K562 (cell line): ENCODE results near the gene PIGL. TPM values are rescaled to one million over a fixed set of nuclear protein-coding genes. Genes with fewer than 3 reads are reported as not detected.
A peak's percentile ranks its signal among the peaks of the same experiment; 100 is the strongest.

Experiments
- ATAC-seq: fragments of 200-7000 bp; cut with Tn5 transposase; 3 replicates; pipeline ENCODE4 v1.9.1; 2020; ENCODE audit warnings: moderate library complexity
- BruUV-seq: library from RNA; stranded (reverse); fragments of 400-500 nt; replicated peaks from 2 replicates; lab custom pipeline; 2021; lab: Mats Ljungman, UMichigan
- CTCF ChIA-PET: fragments of 300-600 bp; formaldehyde crosslinking; extraction: SDS; loops from one replicate; lab custom pipeline; 2021; ENCODE audit warnings: low intra/inter-chr PET ratio; lab: Yijun Ruan, JAX
- POLR2A ChIA-PET: fragments of 300-600, 350-650 bp; sonication (Branson Sonifier 250); formaldehyde crosslinking; extraction: SDS; loops from one replicate; lab custom pipeline; 2021; ENCODE audit warnings: antibody characterized with exemption, inconsistent platforms; lab: Yijun Ruan, JAX
- DNase-seq, 4 experiments: peaks; one replicate each; pipeline versions ENCODE4 v3.0.0 to v3.0.0-alpha.2; 2011 to 2018; ENCODE audit warnings: low spot score in 3 of 4, mixed read lengths in 3 of 4; ENCODE audit errors: extremely low read depth in 1 of 4
- FAIRE-seq: peaks from 2 replicates; lab custom pipeline; 2011; peaks lifted over from hg19 to GRCh38; lab: Jason Lieb, UNC
- H2AFZ ChIP-seq: 2 replicates; pipeline ENCODE4 v1.6.0; 2011; ENCODE audit warnings: low read depth, low read length, control low read depth, inconsistent platforms
- H3K27ac ChIP-seq: fragments of 200-600 bp; 3 replicates; pipeline ENCODE4 v1.8.0; 2011; ENCODE audit warnings: low read depth, mild to moderate bottlenecking, control low read depth, inconsistent platforms, low read length, moderate library complexity, mixed read lengths; ENCODE audit errors: extremely low read depth
- H3K27me3 ChIP-seq, 2 experiments: fragments of 300-600 bp in 1 of 2; 2 replicates in 1 of 2; 3 replicates in 1 of 2; pipeline versions ENCODE4 v1.6.0 to v1.8.0; 2011; ENCODE audit warnings: inconsistent platforms in 2 of 2, low read length in 2 of 2, mild to moderate bottlenecking in 1 of 2, mixed read lengths in 1 of 2, moderate library complexity in 1 of 2; ENCODE audit not compliant: control insufficient read depth in 2 of 2, insufficient read depth in 2 of 2
- H3K36me3 ChIP-seq: fragments of 300-600 bp; 3 replicates; pipeline ENCODE4 v1.8.0; 2011; ENCODE audit warnings: mild to moderate bottlenecking, low read length, inconsistent platforms; ENCODE audit not compliant: control insufficient read depth, insufficient read depth
- H3K4me1 ChIP-seq, 2 experiments: fragments of 200-600 bp in 1 of 2; replicated peaks in 1 of 2; 2 replicates in 1 of 2; 3 replicates in 1 of 2; pipeline versions ENCODE4 v1.5.1 to v1.8.0; 2011; ENCODE audit warnings: inconsistent platforms in 2 of 2, low read length in 2 of 2, mild to moderate bottlenecking in 1 of 2, mixed read lengths in 1 of 2, moderate library complexity in 1 of 2; ENCODE audit not compliant: control insufficient read depth in 2 of 2, insufficient read depth in 2 of 2
- H3K4me2 ChIP-seq: 2 replicates; pipeline ENCODE4 v1.6.1; 2011; ENCODE audit warnings: low read length, control low read depth, inconsistent platforms, mixed read lengths; ENCODE audit not compliant: insufficient read depth
- H3K4me3 ChIP-seq: fragments of 200-600 bp; sonication (generic), shearing (Covaris generic); 2 replicates; pipeline ENCODE4 v1.5.1; 2016; ENCODE audit warnings: control low read depth, inconsistent platforms
- H3K79me2 ChIP-seq: fragments of 200-600 bp; 3 replicates; pipeline ENCODE4 v1.8.0; 2011; ENCODE audit warnings: low read length, inconsistent platforms; ENCODE audit not compliant: control insufficient read depth, insufficient read depth
- H3K9ac ChIP-seq, 2 experiments: 2 replicates each; pipeline versions ENCODE4 v1.6.0 to v1.6.1; 2011; ENCODE audit warnings: low read depth in 2 of 2, low read length in 2 of 2, control low read depth in 1 of 2, inconsistent platforms in 1 of 2, mild to moderate bottlenecking in 1 of 2, mixed read lengths in 1 of 2; ENCODE audit not compliant: insufficient read depth in 1 of 2
- H3K9me1 ChIP-seq: one replicate; pipeline ENCODE4 v1.6.0; 2011; ENCODE audit warnings: inconsistent platforms, mild to moderate bottlenecking, low read length, moderate library complexity; ENCODE audit not compliant: control insufficient read depth, insufficient read depth
- H3K9me3 ChIP-seq: replicated peaks from 2 replicates; pipeline ENCODE4 v1.5.1; 2011; ENCODE audit warnings: low read depth, low read length, inconsistent platforms; ENCODE audit not compliant: control insufficient read depth, insufficient read depth
- H4K20me1 ChIP-seq: replicated peaks from 2 replicates; pipeline ENCODE4 v1.6.1; 2011; ENCODE audit warnings: low read length, inconsistent platforms, mixed read lengths; ENCODE audit not compliant: control insufficient read depth, insufficient read depth
- BCL6 ChIP-seq: fragments of 250-450 bp; sonication (Bioruptor Pico); IDR thresholded peaks from 2 replicates; pipeline ENCODE4 v1.4.0; 2020
- EHMT2 ChIP-seq: fragments of 450-650 bp; IDR thresholded peaks from 2 replicates; pipeline ENCODE4 v1.6.1; 2018; ENCODE audit warnings: antibody characterized with exemption
- GATA2 ChIP-seq: sonication (generic); formaldehyde crosslinking; IDR thresholded peaks from 2 replicates; pipeline ENCODE4 v1.4.0; 2020; ENCODE audit warnings: mild to moderate bottlenecking, missing genetic modification reagents
- GTF2A2 ChIP-seq: IDR thresholded peaks from 2 replicates; pipeline ENCODE4 v1.6.1; 2016; ENCODE audit warnings: mild to moderate bottlenecking, missing genetic modification characterization, missing compliant biosample characterization
- KLF6 ChIP-seq: fragments of 250-450 bp; sonication (Bioruptor Pico); IDR thresholded peaks from 2 replicates; pipeline ENCODE4 v1.4.0; 2020; ENCODE audit warnings: mild to moderate bottlenecking, moderate library complexity, borderline replicate concordance
- MTA1 ChIP-seq: fragments of 450-650 bp; IDR thresholded peaks from 2 replicates; pipeline ENCODE4 v1.6.1; 2017; ENCODE audit warnings: borderline replicate concordance
- MTA2 ChIP-seq: fragments of 450-650 bp; IDR thresholded peaks from 2 replicates; pipeline ENCODE4 v1.6.1; 2016; ENCODE audit warnings: low read depth
- NEUROD1 ChIP-seq: fragments of 150-350 bp; IDR thresholded peaks from 2 replicates; pipeline ENCODE4 v1.6.1; 2014; ENCODE audit warnings: borderline replicate concordance, low read length, low read depth; ENCODE audit not compliant: partially characterized antibody
- NONO ChIP-seq, 2 experiments: fragments of 200-400 bp in 1 of 2; fragments of 450-650 bp in 1 of 2; formaldehyde crosslinking in 1 of 2; IDR thresholded peaks; 2 replicates each; pipeline ENCODE4 v1.6.1; 2017; ENCODE audit warnings: low read depth in 2 of 2, mild to moderate bottlenecking in 2 of 2, moderate library complexity in 2 of 2, low read length in 1 of 2
- PML ChIP-seq: IDR thresholded peaks from 2 replicates; pipeline ENCODE4 v1.6.1; 2012; ENCODE audit warnings: low read length, inconsistent platforms
- RBM39 ChIP-seq: fragments of 200-400 bp; formaldehyde crosslinking; optimal IDR thresholded peaks from 2 replicates; pipeline ENCODE3; 2018; ENCODE audit warnings: low read depth, low read length
- RCOR1 ChIP-seq, 2 experiments: IDR thresholded peaks; 2 replicates each; pipeline ENCODE4 v1.6.1; 2012; ENCODE audit warnings: low read depth in 2 of 2, low read length in 2 of 2, borderline replicate concordance in 1 of 2, improper control_type of control experiment in 1 of 2
- SAP30 ChIP-seq: fragments of 200-600 bp; sonication (generic); IDR thresholded peaks from 2 replicates; pipeline ENCODE4 v1.6.1; 2012; ENCODE audit warnings: borderline replicate concordance, low read depth, mild to moderate bottlenecking, moderate library complexity, low read length, control low read depth, inconsistent platforms; ENCODE audit not compliant: insufficient read depth, poor library complexity, severe bottlenecking
- TEAD1 ChIP-seq, 2 experiments: fragments of 450-650 bp in 1 of 2; sonication (generic) in 1 of 2; formaldehyde crosslinking; IDR thresholded peaks; 2 replicates each; pipeline versions ENCODE4 v1.4.0 to v1.8.0; 2020 to 2022; ENCODE audit warnings: mild to moderate bottlenecking in 2 of 2, missing genetic modification reagents in 1 of 2
- ZNF175 ChIP-seq: fragments of 200-800 bp; sonication (Bioruptor generic); IDR thresholded peaks from 2 replicates; pipeline ENCODE4 v1.6.1; 2016; ENCODE audit warnings: low read depth, mild to moderate bottlenecking, missing genetic modification characterization, missing compliant biosample characterization
- ZNF316 ChIP-seq: fragments of 450-650 bp; IDR thresholded peaks from 2 replicates; pipeline ENCODE4 v1.6.1; 2016
- ZNF57 ChIP-seq: fragments of 450-650 bp; formaldehyde crosslinking; IDR thresholded peaks from 2 replicates; pipeline ENCODE4 v1.4.0; 2020; ENCODE audit warnings: mild to moderate bottlenecking, moderate library complexity
- in situ Hi-C: fragments of 300-500 bp; cut with MboI; formaldehyde crosslinking; loops from 4 replicates; pipeline ENCODE4 v1.15.0; 2018; ENCODE audit warnings: inconsistent platforms, mixed read lengths
- intact Hi-C: fragments of 100-400 bp; cut with micrococcal nuclease; formaldehyde crosslinking; loops from 2 replicates; pipeline ENCODE4 v1.14.2; 2022
- polyA plus RNA-seq, 8 experiments: library from polyadenylated mRNA; depleted of rRNA in 4 of 8; stranded (reverse) in 5 of 8; unstranded in 3 of 8; fragments of >200 nt; fragmentation: Nextera tagmentation in 2 of 8; fragmentation: Illumina TruSeq in 1 of 8; extraction: Ambion mirVana in 2 of 8; extraction: Trizol in 1 of 8; gene quantifications; 2 replicates each; pipeline versions ENCODE4 v1.2.1 to v1.2.3, GENCODE V29; 2011 to 2014; ENCODE audit warnings: inconsistent platforms in 1 of 8, missing spikeins in 1 of 8
- total RNA-seq, 7 experiments: library from RNA; depleted of rRNA in 6 of 7; stranded (reverse); fragments of >200 nt in 6 of 7; fragmentation: Illumina TruSeq in 2 of 7; extraction: Trizol in 2 of 7; gene quantifications; 2 replicates each; pipeline versions ENCODE4 v1.2.1 to v1.2.3, GENCODE V29; 2011 to 2021; ENCODE audit warnings: low replicate concordance in 1 of 7
- TF ChIP-seq, protein P1 (sequence below): fragments of 450-650 bp; IDR thresholded peaks from 2 replicates; pipeline ENCODE4 v1.6.1; 2017; ENCODE audit warnings: antibody characterized with exemption, mild to moderate bottlenecking
- TF ChIP-seq, protein P2 (sequence below): fragments of 250-450 bp; sonication (Bioruptor Pico); IDR thresholded peaks from 2 replicates; pipeline ENCODE4 v1.5.0; 2020; ENCODE audit warnings: mild to moderate bottlenecking, borderline replicate concordance

Gene PIGL
- total and polyA plus RNA-seq, 9 of the 15 experiments (the other 6 are each of a cell fraction or from before 2014, with no cell fraction given), result 19.9 to 55.3 (median 29.6) TPM

DNA sequence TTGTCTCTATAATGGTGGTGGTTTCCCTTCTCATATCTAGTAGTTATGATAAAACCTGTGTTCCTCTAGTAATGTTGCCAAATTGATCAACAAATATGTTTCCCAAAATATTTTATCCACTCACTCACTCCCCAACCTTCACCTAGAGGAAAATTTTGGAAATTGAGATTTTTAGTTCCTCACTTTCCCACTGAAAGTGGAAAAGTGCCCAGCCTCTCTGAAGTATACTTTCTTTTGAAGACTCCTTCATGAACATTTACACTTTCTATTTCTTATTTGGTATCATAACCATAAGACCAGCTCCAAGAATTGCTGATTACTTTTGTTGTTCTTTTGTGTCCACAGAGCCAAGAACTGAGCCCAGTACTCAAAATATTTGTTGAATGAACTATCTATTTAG, 141.4 kb downstream of the PIGL start:
- TF ChIP-seq NONO (IDR thresholded peaks at IDR 0.05; ENCODE audit: low read depth in 2 of 2, low read length in 1 of 2) (no peak), MTA1 (no peak), PML (no peak), SAP30 (no peak), RCOR1 (IDR thresholded peaks at IDR 0.05; ENCODE audit: borderline replicate concordance in 1 of 2, low read depth in 2 of 2, low read length in 2 of 2) (no peak), KLF6 (no peak), BCL6 (no peak), ZNF175 (CRISPR knock-in tag) (no peak), ZNF316 (no peak), EHMT2 (no peak), TEAD1 (CRISPR knock-in tag; IDR thresholded peaks at IDR 0.05) (no peak), GATA2 (no peak), RBM39 (no peak), GTF2A2 (tag) (no peak), MTA2 (no peak), ZNF57 (CRISPR knock-in tag) (no peak), NEUROD1 (no peak)
- TF ChIP-seq, protein P1, sequence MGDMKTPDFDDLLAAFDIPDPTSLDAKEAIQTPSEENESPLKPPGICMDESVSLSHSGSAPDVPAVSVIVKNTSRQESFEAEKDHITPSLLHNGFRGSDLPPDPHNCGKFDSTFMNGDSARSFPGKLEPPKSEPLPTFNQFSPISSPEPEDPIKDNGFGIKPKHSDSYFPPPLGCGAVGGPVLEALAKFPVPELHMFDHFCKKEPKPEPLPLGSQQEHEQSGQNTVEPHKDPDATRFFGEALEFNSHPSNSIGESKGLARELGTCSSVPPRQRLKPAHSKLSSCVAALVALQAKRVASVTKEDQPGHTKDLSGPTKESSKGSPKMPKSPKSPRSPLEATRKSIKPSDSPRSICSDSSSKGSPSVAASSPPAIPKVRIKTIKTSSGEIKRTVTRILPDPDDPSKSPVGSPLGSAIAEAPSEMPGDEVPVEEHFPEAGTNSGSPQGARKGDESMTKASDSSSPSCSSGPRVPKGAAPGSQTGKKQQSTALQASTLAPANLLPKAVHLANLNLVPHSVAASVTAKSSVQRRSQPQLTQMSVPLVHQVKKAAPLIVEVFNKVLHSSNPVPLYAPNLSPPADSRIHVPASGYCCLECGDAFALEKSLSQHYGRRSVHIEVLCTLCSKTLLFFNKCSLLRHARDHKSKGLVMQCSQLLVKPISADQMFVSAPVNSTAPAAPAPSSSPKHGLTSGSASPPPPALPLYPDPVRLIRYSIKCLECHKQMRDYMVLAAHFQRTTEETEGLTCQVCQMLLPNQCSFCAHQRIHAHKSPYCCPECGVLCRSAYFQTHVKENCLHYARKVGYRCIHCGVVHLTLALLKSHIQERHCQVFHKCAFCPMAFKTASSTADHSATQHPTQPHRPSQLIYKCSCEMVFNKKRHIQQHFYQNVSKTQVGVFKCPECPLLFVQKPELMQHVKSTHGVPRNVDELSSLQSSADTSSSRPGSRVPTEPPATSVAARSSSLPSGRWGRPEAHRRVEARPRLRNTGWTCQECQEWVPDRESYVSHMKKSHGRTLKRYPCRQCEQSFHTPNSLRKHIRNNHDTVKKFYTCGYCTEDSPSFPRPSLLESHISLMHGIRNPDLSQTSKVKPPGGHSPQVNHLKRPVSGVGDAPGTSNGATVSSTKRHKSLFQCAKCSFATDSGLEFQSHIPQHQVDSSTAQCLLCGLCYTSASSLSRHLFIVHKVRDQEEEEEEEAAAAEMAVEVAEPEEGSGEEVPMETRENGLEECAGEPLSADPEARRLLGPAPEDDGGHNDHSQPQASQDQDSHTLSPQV, result no peak
- TF ChIP-seq, protein P2, sequence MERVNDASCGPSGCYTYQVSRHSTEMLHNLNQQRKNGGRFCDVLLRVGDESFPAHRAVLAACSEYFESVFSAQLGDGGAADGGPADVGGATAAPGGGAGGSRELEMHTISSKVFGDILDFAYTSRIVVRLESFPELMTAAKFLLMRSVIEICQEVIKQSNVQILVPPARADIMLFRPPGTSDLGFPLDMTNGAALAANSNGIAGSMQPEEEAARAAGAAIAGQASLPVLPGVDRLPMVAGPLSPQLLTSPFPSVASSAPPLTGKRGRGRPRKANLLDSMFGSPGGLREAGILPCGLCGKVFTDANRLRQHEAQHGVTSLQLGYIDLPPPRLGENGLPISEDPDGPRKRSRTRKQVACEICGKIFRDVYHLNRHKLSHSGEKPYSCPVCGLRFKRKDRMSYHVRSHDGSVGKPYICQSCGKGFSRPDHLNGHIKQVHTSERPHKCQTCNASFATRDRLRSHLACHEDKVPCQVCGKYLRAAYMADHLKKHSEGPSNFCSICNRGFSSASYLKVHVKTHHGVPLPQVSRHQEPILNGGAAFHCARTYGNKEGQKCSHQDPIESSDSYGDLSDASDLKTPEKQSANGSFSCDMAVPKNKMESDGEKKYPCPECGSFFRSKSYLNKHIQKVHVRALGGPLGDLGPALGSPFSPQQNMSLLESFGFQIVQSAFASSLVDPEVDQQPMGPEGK, result no peak
- H3K9ac ChIP-seq, result no peak overlapping the region
- no peaks in the 10 kb centered on the region for H3K9me1 ChIP-seq
- no peak for ATAC-seq
- 0 out of 2 replicates have a peak overlapping the region, but pooled peaks have one; percentile 16 for H2AFZ ChIP-seq
- intact Hi-C loops, result no loop called here
- no peak overlapping the region for H3K4me3 ChIP-seq
- H3K4me1 ChIP-seq, result peaks cover 0 to 4% of the 10 kb centered on the region in 2 experiments; a peak in 3 of 5 replicates
- no peak for FAIRE-seq
- no peak overlapping the region for H3K27ac ChIP-seq
- H3K4me2 ChIP-seq, result no peak overlapping the region
- in situ Hi-C loops, result no loop called here
- no peaks in the 10 kb centered on the region for H4K20me1 ChIP-seq
- H3K36me3 ChIP-seq, result no peaks in the 10 kb centered on the region
- no peaks in the 10 kb centered on the region for H3K9me3 ChIP-seq
- H3K79me2 ChIP-seq, result no peaks in the 10 kb centered on the region
- ChIA-PET CTCF (no interaction called here), POLR2A (no interaction called here)
- no peaks in the 10 kb centered on the region for H3K27me3 ChIP-seq
- no TSS peak for BruUV-seq
- no peak for DNase-seq
